ENCODE measurements around the gene COL18A1. TPM values are rescaled to one million over a fixed set of nuclear protein-coding genes. Genes with fewer than 3 reads are reported as not detected.
A peak's percentile ranks its signal among the peaks of the same experiment; 100 is the strongest.

Gene COL18A1
- total and polyA plus RNA-seq, 2 of the 8 experiments (the other 6 are each of a cell fraction or from before 2014, with no cell fraction given), result 145 to 201 TPM

GRCh38 chr21:45452696-45453307, 47.8 kb downstream of the COL18A1 start:
- no peak overlapping the region for H3K4me2 ChIP-seq (ENCODE audit: insufficient read depth in 1 of 2, low read depth in 2 of 2, low read length in 2 of 2)
- H4K8ac ChIP-seq (ENCODE audit: extremely low read depth, insufficient read depth, low read length), result no peak overlapping the region
- TF ChIP-seq POLR2AphosphoS5 (IDR thresholded peaks at IDR 0.05; ENCODE audit: low read depth, low read length), result peak; percentile 15; the same call in 1 of the 2 replicates
- TF ChIP-seq ZNF274 (IDR thresholded peaks at IDR 0.05; ENCODE audit: borderline replicate concordance, extremely low read depth, low read length), result no peak
- H3K14ac ChIP-seq (ENCODE audit: insufficient read length), result no peak overlapping the region
- peaks cover 27 to 43% of the 10 kb centered on the region in 2 experiments for H4K20me1 ChIP-seq (replicated peaks in 1 of 2; ENCODE audit: control insufficient read depth in 1 of 2, insufficient read depth in 2 of 2, low read length in 2 of 2)
- DNase-seq (ENCODE audit: low read depth in 1 of 2, low spot score in 2 of 2), result no peak
- H3K79me2 ChIP-seq (ENCODE audit: control insufficient read depth in 1 of 2, insufficient read depth in 2 of 2, low read length in 2 of 2), result peaks cover 15 to 73% of the 10 kb centered on the region in 2 experiments
- H2BK15ac ChIP-seq (ENCODE audit: low read length), result no peak overlapping the region
- H3K36me3 ChIP-seq (ENCODE audit: control insufficient read depth in 2 of 4, insufficient read depth in 4 of 4, low read length in 3 of 4), result peaks cover 0 to 12% (median 7%) of the 10 kb centered on the region in 4 experiments; a peak in 7 of 8 replicates
- H2AK5ac ChIP-seq (ENCODE audit: low read depth, low read length), result no peak overlapping the region
- H3K9ac ChIP-seq (replicated peaks in 1 of 4; ENCODE audit: extremely low read depth in 1 of 4, low read depth in 3 of 4, low read length in 3 of 4), result peak overlapping the region in 1 of 4 experiments; percentile 18; a peak in 1 of 7 replicates
- H2BK20ac ChIP-seq (ENCODE audit: low read length), result no peak overlapping the region
- no peak overlapping the region for H3K4ac ChIP-seq (replicated peaks; ENCODE audit: insufficient read length, low read depth, low read length)
- no peak overlapping the region for H3K56ac ChIP-seq (replicated peaks; ENCODE audit: insufficient read length, low read depth, low read length)
- H2BK5ac ChIP-seq (ENCODE audit: low read depth, low read length), result no peak overlapping the region
- H3K23me2 ChIP-seq (ENCODE audit: low read depth, low read length), result peaks cover 4% of the 10 kb centered on the region; the same call in 1 of the 2 replicates
- H3K27me3 ChIP-seq (replicated peaks in 1 of 4; ENCODE audit: control insufficient read depth in 3 of 4, extremely low read depth in 1 of 4, insufficient read depth in 3 of 4, low read length in 3 of 4), result no peaks in the 10 kb centered on the region
- H3K23ac ChIP-seq (ENCODE audit: insufficient read length), result peak overlapping the region; percentile 55
- 91% methylated on average over 7 of the region's 7 CpGs; no CpG with 5 or more reads in 1 of the 2 experiments for WGBS, 2 experiments (ENCODE audit: extremely low coverage in 1 of 2, insufficient coverage in 1 of 2, insufficient read length in 1 of 2, insufficient replicate concordance in 2 of 2, low coverage in 1 of 2, low lambda C conversion rate in 2 of 2, missing lambda C conversion rate in 1 of 2)
- H3K4me3 ChIP-seq (ENCODE audit: extremely low read depth in 1 of 4, insufficient read depth in 2 of 4, low read depth in 3 of 4, low read length in 4 of 4), result no peak overlapping the region
- H4K5ac ChIP-seq (ENCODE audit: insufficient read length, low read depth, low read length), result no peak overlapping the region
- H3K9me3 ChIP-seq (ENCODE audit: insufficient read depth in 2 of 2, low read depth in 1 of 2, low read length in 1 of 2), result peaks cover 0 to 10% of the 10 kb centered on the region in 2 experiments; a peak in 2 of 4 replicates
- ChIA-PET POLR2A (ENCODE audit: partially characterized antibody) (interaction anchor here (0.7 kb wide), 1 partner anchor 51 kb away, joined by 4 read pairs; no protein-coding TSS in a partner anchor), CTCF (ENCODE audit: partially characterized antibody) (interaction anchor here (0.9 to 3.7 kb wide), 4 partner anchors 13 to 163 kb away, joined by 3 to 17 read pairs (median 4); no protein-coding TSS in a partner anchor)
- no peak overlapping the region for H2AFZ ChIP-seq (ENCODE audit: low read length)
- no peak overlapping the region for H3K18ac ChIP-seq (ENCODE audit: extremely low read depth, low read length)
- H4K91ac ChIP-seq (replicated peaks; ENCODE audit: insufficient read length, low read length), result no peak overlapping the region
- no peak overlapping the region for H2BK12ac ChIP-seq (ENCODE audit: low read depth, low read length)
- H3K4me1 ChIP-seq (replicated peaks in 1 of 4; ENCODE audit: control insufficient read depth in 3 of 4, insufficient read depth in 4 of 4, low read length in 3 of 4), result no peaks in the 10 kb centered on the region; a peak in 1 of 7 replicates
- H2BK120ac ChIP-seq (replicated peaks; ENCODE audit: low read depth, low read length), result no peak overlapping the region
- H3K27ac ChIP-seq (ENCODE audit: low read depth, low read length), result no peak overlapping the region
- peak; percentile 65 for FAIRE-seq
- peaks cover 29% of the 10 kb centered on the region for H3K79me1 ChIP-seq (ENCODE audit: low read depth, low read length)

Measured in H1 (cell line).